Measurements from ENCODE around the gene ETHE1.
A peak's percentile ranks its signal among the peaks of the same experiment; 100 is the strongest.

ETHE1 gene

GRCh38 chr19:43569657-43570056 lies 42.7 kb upstream of the ETHE1 start:
- no peaks in the 10 kb centered on the region for H3K9me3 ChIP-seq (replicated peaks in 1 of 11)
- no peak for TF ChIP-seq Cebpa-rat (IDR thresholded peaks at IDR 0.05)
- H4K20me1 ChIP-seq: no peaks in the 10 kb centered on the region
- H3K4me2 ChIP-seq: peak overlapping the region in 7 of 11 experiments; percentile 9 to 37 (median 22); a peak in 4 of 22 replicates
- H3K27ac ChIP-seq: peak overlapping the region in 5 of 11 experiments; percentile 0 to 68 (median 63); a peak in 9 of 22 replicates
- peaks cover 8 to 45% (median 17%) of the 10 kb centered on the region in 11 experiments; a peak in 18 of 22 replicates for H3K36me3 ChIP-seq
- peaks cover 59 to 82% (median 72%) of the 10 kb centered on the region in 10 experiments for H3K4me1 ChIP-seq
- peak overlapping the region in 3 of 11 experiments; percentile 24 to 53 (median 31); a peak in 2 of 22 replicates for H3K9ac ChIP-seq
- H3K4me3 ChIP-seq: no peak overlapping the region
- no peaks in the 10 kb centered on the region for H3K27me3 ChIP-seq

GRCh38 chr19:43564800-43565199 lies 37.8 kb upstream of the ETHE1 start:
- peak overlapping the region; percentile 79 to 98 (median 96) for H3K27ac ChIP-seq
- H3K4me3 ChIP-seq: peak overlapping the region in 2 of 10 experiments; percentile 21 to 23; a peak in 2 of 20 replicates
- TF ChIP-seq Cebpa-rat (IDR thresholded peaks at IDR 0.05): peak in 2 of 11 experiments; percentile 47 to 81; a peak in 2 of 22 replicates
- H3K36me3 ChIP-seq: peaks cover 0 to 31% (median 8%) of the 10 kb centered on the region in 11 experiments; a peak in 12 of 22 replicates
- peak overlapping the region; percentile 17 to 87 (median 81); a peak in 20 of 22 replicates for H3K9ac ChIP-seq
- no peaks in the 10 kb centered on the region; a peak in 1 of 22 replicates for H4K20me1 ChIP-seq
- peaks cover 59 to 80% (median 77%) of the 10 kb centered on the region in 10 experiments for H3K4me1 ChIP-seq
- peak overlapping the region; percentile 65 to 88 (median 78) for H3K4me2 ChIP-seq
- H3K27me3 ChIP-seq: no peaks in the 10 kb centered on the region
- no peaks in the 10 kb centered on the region; a peak in 1 of 22 replicates for H3K9me3 ChIP-seq (replicated peaks in 1 of 11)

GRCh38 chr19:43563816-43564457 lies 36.9 kb upstream of the ETHE1 start:
- Histone ChIP-seq H3K36me3 (peaks cover 0 to 34% (median 12%) of the 10 kb centered on the region in 11 experiments; a peak in 15 of 22 replicates), H3K4me1 (peaks cover 61 to 84% (median 78%) of the 10 kb centered on the region in 10 experiments), H3K4me3 (peak overlapping the region in 2 of 10 experiments; percentile 21 to 31; a peak in 1 of 20 replicates), H3K9me3 (replicated peaks in 1 of 11) (no peaks in the 10 kb centered on the region; a peak in 1 of 22 replicates), H3K9ac (peak overlapping the region; percentile 64 to 87 (median 81)), H3K27ac (peak overlapping the region; percentile 79 to 98 (median 96)), H4K20me1 (no peaks in the 10 kb centered on the region; a peak in 1 of 22 replicates), H3K27me3 (no peaks in the 10 kb centered on the region), H3K4me2 (peak overlapping the region; percentile 65 to 88 (median 78))
- no peak for TF ChIP-seq Cebpa-rat (IDR thresholded peaks at IDR 0.05)

DNA sequence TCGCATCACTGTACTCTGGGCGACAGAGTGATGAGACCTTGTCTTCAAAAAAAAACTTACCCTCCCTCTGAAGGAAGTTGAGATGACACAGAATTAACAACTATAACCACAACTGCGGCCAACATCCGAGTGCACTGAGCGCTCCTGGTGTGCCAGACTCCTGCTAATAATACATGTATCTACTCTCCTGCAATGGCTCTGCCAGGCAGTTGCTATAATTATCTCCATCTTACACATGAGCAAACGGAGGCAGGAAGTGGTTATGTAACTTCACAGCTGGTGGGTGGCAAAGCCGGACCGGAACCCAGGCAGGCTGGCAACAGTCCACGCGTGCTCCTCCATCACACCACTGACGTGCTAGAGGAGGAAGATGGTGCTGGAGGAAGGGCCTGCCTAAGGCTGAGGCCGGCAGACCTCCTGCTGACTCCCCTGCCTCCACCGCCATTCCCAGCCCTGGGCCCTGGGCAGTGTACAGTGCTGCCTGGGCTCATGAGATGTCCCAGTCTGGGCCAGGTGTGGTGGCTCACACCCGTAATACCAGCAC lies 35.8 kb upstream of the ETHE1 start:
- Histone ChIP-seq H3K4me3 (peak overlapping the region in 2 of 10 experiments; percentile 2 to 50; a peak in 2 of 20 replicates), H3K4me2 (peak overlapping the region; percentile 65 to 88 (median 79)), H3K27me3 (no peaks in the 10 kb centered on the region), H3K27ac (peak overlapping the region; percentile 79 to 98 (median 96)), H3K9ac (peak overlapping the region; percentile 64 to 87 (median 81)), H3K36me3 (peaks cover 6 to 42% (median 19%) of the 10 kb centered on the region in 11 experiments; a peak in 19 of 22 replicates), H3K4me1 (peaks cover 71 to 88% (median 83%) of the 10 kb centered on the region in 10 experiments), H3K9me3 (replicated peaks in 1 of 11) (no peaks in the 10 kb centered on the region; a peak in 1 of 22 replicates), H4K20me1 (no peaks in the 10 kb centered on the region; a peak in 1 of 22 replicates)
- peak; percentile 50 to 99 (median 95); a peak in 20 of 22 replicates for TF ChIP-seq Cebpa-rat (IDR thresholded peaks at IDR 0.05)

- Histone ChIP-seq H3K4me3 (peak overlapping the region in 5 of 10 experiments; percentile 2 to 28 (median 21); a peak in 5 of 20 replicates), H3K9me3 (replicated peaks in 1 of 11) (no peaks in the 10 kb centered on the region; a peak in 1 of 22 replicates), H3K36me3 (peaks cover 6 to 43% (median 21%) of the 10 kb centered on the region in 11 experiments; a peak in 19 of 22 replicates), H3K27ac (peak overlapping the region; percentile 79 to 98 (median 96)), H4K20me1 (no peaks in the 10 kb centered on the region; a peak in 1 of 22 replicates), H3K4me1 (peaks cover 76 to 88% (median 82%) of the 10 kb centered on the region in 10 experiments), H3K9ac (peak overlapping the region; percentile 53 to 84 (median 74); a peak in 21 of 22 replicates), H3K4me2 (peak overlapping the region; percentile 64 to 82 (median 70)), H3K27me3 (no peaks in the 10 kb centered on the region)
- no peak for TF ChIP-seq Cebpa-rat (IDR thresholded peaks at IDR 0.05)
Observed at GRCh38 chr19:43562226-43562697, 35.3 kb upstream of the ETHE1 start.

- no peaks in the 10 kb centered on the region for H3K27me3 ChIP-seq
- peak overlapping the region; percentile 64 to 82 (median 70) for H3K4me2 ChIP-seq
- peaks cover 12 to 51% (median 27%) of the 10 kb centered on the region in 11 experiments; a peak in 20 of 22 replicates for H3K36me3 ChIP-seq
- peaks cover 70 to 86% (median 77%) of the 10 kb centered on the region in 10 experiments for H3K4me1 ChIP-seq
- no peak for TF ChIP-seq Cebpa-rat (IDR thresholded peaks at IDR 0.05)
- peak overlapping the region; percentile 36 to 84 (median 74); a peak in 21 of 22 replicates for H3K9ac ChIP-seq
- H3K9me3 ChIP-seq (replicated peaks in 1 of 11): no peaks in the 10 kb centered on the region; a peak in 1 of 22 replicates
- H3K27ac ChIP-seq: peak overlapping the region; percentile 79 to 98 (median 96)
- H4K20me1 ChIP-seq: no peaks in the 10 kb centered on the region; a peak in 1 of 22 replicates
- peak overlapping the region in 2 of 10 experiments; percentile 9 to 25; a peak in 2 of 20 replicates for H3K4me3 ChIP-seq
Observed at GRCh38 chr19:43561139-43561970, 34.4 kb upstream of the ETHE1 start.

GRCh38 chr19:43560687-43561086 lies 33.7 kb upstream of the ETHE1 start:
- Histone ChIP-seq H3K36me3 (peaks cover 19 to 57% (median 33%) of the 10 kb centered on the region in 11 experiments; a peak in 20 of 22 replicates), H4K20me1 (no peaks in the 10 kb centered on the region; a peak in 2 of 22 replicates), H3K4me2 (peak overlapping the region; percentile 64 to 82 (median 70)), H3K4me3 (peak overlapping the region in 1 of 10 experiments; percentile 9; a peak in 1 of 20 replicates), H3K27me3 (no peaks in the 10 kb centered on the region), H3K4me1 (peaks cover 64 to 91% (median 72%) of the 10 kb centered on the region in 10 experiments), H3K9ac (peak overlapping the region; percentile 36 to 84 (median 70); a peak in 18 of 22 replicates), H3K27ac (peak overlapping the region in 10 of 11 experiments; percentile 91 to 98 (median 96); a peak in 20 of 22 replicates), H3K9me3 (replicated peaks in 1 of 11) (no peaks in the 10 kb centered on the region; a peak in 1 of 22 replicates)
- no peak for TF ChIP-seq Cebpa-rat (IDR thresholded peaks at IDR 0.05)

Data from BLaER1 treated with 17β-estradiol and CSF1 and Interleukin-3, amounts not matched to agents 10 nM and 100 nM (cell line).